Measurements from ENCODE around the gene ZAP70. TPM values are rescaled to one million over a fixed set of nuclear protein-coding genes. Genes with fewer than 3 reads are reported as not detected.
"Not testable (repeated sequence)": the region's sequence is repeated elsewhere in the genome, so short reads cannot be mapped to it uniquely, and the experiment has no call there.

The ZAP70 gene
- total RNA-seq, 1 donor from 2014 or later, result 3.7 TPM

DNA sequence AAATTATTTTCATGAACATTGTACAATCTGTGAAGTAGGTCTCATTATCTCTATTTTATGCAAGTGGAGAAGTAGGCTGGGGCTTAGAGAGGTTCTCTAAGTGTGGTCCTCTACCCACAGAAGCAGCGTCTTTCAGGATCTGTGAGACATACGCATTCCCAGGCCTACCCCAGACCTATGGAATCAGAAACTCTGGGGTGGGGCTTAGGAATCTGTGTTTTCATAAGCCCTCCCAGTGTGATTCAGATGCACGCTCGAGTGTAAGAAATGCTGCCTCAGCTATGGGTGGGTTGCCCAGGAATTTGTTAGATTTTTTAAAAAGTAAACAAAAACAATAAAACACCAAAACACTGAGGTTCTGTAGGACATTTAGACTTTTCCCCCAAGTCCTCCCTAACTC lies 14.8 kb upstream of the ZAP70 start:
- DNase-seq, result no peak

GRCh38 chr2:97699765-97700444 lies 13.5 kb upstream of the ZAP70 start:
- DNase-seq, result peak; percentile 85

- no peak for DNase-seq
Measured at GRCh38 chr2:97701186-97701585, 12.2 kb upstream of the ZAP70 start.

GRCh38 chr2:97701851-97702465 lies 11.4 kb upstream of the ZAP70 start:
- DNase-seq, result no peak

GRCh38 chr2:97702731-97703470 lies 10.5 kb upstream of the ZAP70 start:
- no peak for DNase-seq

DNA sequence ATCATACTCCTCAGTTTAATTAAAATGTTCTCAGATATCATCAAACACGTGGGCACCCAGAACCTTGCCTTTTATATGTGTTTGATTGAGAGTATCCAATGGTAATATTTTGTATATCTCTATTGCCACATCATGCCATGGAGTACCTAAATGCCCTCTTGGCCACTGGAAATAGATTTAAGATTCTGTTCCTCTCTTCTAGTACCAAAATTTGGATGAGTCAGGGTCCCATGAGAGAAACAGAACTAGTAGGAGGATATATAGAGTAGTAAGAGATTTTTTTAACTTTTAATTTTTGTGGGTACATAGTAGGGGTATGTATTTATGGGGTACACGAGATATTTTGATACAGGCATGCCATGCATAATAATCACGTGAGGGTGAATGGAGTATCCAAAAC lies 9.6 kb upstream of the ZAP70 start:
- no peak for DNase-seq

- DNase-seq, result no peak
Measured at GRCh38 chr2:97704989-97705388, 8.4 kb upstream of the ZAP70 start.

- no peak for DNase-seq
Measured at GRCh38 chr2:97706112-97706511, 7.3 kb upstream of the ZAP70 start.

GRCh38 chr2:97706708-97707345 lies 6.5 kb upstream of the ZAP70 start:
- no peak for DNase-seq

- peak; percentile 52 for DNase-seq
Measured at GRCh38 chr2:97707362-97708047, 5.9 kb upstream of the ZAP70 start.

DNA sequence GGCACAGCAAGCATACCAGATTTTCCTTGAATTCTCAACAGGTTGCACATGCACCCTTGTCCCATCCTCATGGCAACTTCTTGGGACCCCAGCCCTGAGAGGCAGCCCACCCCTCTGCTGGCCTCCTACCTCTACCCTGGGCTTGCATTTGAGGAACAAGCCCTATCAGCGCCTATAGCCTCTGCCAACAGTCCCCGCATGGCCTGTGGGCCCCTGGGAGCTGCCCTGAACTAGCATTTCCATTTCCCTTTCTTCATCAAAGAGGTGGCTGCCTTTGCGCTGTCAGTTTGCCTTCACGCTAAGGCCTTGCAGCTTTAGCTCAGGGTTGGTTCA lies 5.4 kb upstream of the ZAP70 start:
- DNase-seq, result no peak

DNA sequence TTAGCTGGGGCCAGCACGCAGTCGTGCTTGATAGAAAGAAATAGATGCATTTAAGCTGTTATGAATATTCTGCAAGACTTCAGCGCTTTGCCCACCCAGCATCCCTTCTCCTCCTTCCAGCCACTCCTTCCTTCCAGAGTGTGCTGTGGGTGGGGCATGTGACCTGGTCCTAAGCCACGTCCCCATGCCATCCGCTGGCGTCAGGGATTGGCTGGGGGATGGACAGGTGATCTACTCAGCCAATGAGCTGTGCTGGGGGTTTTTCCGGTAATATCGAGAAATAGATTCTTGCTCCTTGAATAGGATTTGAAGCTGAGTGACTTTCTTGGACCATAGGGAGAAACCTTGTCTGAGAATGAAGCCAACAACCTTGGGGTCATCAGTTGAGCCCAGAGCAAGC lies 4.8 kb upstream of the ZAP70 start:
- no peak for DNase-seq

GRCh38 chr2:97711394-97711711 lies 2.0 kb upstream of the ZAP70 start:
- DNase-seq, result no peak

GRCh38 chr2:97712175-97712574 lies 1.2 kb upstream of the ZAP70 start:
- DNase-seq, result not testable (repeated sequence)

DNA sequence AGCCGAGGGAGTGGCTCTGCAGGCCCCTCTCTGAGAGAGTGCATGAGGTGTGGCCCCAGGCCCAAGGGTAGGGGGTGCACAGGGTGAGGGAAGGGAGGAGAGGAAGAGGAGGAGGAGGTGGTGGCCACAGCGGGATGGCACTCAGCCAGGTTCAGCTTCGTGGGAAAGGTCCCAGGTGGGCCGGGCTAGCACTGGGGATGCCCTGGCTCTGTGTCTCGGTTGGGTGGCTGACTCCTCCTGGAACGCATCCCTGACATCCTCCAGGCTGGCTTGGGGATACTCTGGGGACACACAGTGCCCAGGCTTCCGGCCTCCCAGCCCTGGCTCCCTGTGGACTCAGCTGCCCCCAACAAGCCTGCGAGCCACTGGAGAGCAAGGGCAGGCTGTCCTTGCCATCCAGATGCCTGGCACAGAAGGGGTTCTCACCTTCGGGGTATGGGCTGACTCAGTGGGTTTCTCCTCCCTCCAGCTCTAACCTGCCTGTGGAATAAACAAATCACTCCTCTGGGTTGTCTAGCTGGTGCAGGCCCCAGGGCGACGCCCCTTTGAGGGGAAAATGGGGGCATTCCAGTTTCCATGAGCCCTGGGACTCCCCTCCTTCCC lies 582 bp upstream of the ZAP70 start:
- DNase-seq, result no peak

GRCh38 chr2:97714084-97714949 lies 941 bp downstream of the ZAP70 start:
- no peak for DNase-seq

DNA sequence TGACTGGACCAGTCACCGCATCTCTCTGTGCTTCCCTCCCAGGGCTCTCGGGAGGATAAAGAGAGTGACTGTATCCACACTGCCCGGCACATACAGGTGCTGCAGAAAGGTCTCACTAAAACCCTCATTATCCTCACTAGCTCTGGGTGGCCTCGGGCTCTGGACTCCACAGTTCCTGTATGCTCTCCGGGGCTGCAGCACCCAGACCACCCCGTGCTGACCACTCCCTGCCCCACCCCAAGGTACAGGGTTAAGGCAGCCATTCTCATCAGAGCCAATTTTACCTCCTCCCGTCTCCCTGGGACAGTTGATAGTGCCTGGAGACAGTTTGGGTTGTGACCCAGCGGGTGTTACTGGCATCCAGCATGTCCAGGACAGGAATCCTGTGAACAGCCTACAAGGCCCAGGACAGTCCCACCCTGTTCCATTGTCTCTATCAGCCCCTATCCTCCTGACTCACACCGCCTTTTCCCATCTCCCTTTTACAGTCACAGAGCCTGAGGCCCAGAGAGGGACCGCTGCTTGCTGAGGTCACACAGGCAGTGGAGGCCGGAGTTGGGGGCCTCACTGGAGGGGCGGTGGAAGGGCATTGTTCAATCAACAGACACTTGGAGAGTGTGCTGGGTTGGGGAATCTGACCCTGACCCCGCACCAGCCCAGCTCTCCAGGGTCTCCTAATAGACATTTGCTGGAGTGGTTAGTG lies 1.7 kb downstream of the ZAP70 start:
- DNase-seq, result no peak

DNA sequence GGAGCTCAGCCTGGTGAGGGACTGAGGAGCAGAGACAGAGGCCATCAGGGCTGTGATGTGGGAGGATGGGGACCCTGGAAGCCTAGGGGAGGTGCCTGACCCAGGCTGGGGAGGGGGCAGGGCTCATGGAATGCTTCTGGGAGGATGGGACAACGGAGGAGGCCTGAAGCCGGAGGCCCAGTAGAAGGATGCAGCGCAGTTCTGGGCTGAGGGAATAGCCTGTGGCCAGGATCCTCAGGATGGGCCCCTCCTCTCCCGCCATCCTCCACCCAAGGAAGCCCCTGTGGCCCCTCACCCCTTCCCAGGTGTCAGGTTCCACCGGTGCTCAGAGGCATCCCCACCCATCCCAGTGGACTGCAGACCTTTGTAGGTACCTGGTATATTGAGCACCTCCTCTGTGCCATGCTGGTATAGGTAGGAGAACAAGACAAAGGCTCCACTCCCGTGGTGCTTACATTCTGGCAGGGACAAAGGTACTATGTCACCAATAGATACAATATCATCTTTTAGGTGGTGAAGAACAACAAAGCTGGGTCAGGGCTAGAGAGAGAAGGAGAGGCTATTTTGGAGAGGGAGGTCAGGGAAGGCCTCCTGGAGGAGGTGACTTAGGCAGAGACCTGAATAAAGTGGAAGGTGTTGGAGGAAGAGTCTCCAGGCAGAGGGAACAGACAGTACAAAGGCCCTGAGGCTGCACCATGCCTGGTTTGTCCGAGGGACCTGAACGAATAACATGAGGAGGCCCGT lies 2.7 kb downstream of the ZAP70 start:
- DNase-seq, result no peak

GRCh38 chr2:97716695-97717612 lies 3.6 kb downstream of the ZAP70 start:
- DNase-seq, result peak; percentile 56
